Measurements from ENCODE around the gene CHD5.

The CHD5 gene

GRCh38 chr1:6090288-6090687 lies 89.8 kb downstream of the CHD5 start:
- H3K9me2 ChIP-seq (replicated peaks; ENCODE audit: insufficient read depth, low read length) = no peaks in the 10 kb centered on the region
- H3K9ac ChIP-seq (ENCODE audit: low read length) = no peak overlapping the region
- H3K36me3 ChIP-seq (replicated peaks; ENCODE audit: insufficient read depth, low read length) = no peaks in the 10 kb centered on the region; the same call in 1 of the 2 replicates
- no peaks in the 10 kb centered on the region for H3K9me3 ChIP-seq (replicated peaks; ENCODE audit: insufficient read depth, low read length)
- H3K79me2 ChIP-seq (ENCODE audit: low read length) = no peaks in the 10 kb centered on the region
- H3F3A ChIP-seq (ENCODE audit: insufficient read depth, low read length) = no peaks in the 10 kb centered on the region
- DNase-seq = no peak
- H3K4me1 ChIP-seq (ENCODE audit: low read length) = no peaks in the 10 kb centered on the region
- no peak overlapping the region for H3K4me3 ChIP-seq (ENCODE audit: low read length)
- no peak overlapping the region for H2AFZ ChIP-seq (ENCODE audit: low read length)
- no peak for TF ChIP-seq CTCF (IDR thresholded peaks at IDR 0.05; ENCODE audit: low read length)
- H3K4me2 ChIP-seq (ENCODE audit: low read depth, low read length) = no peak overlapping the region
- H3K27me3 ChIP-seq (replicated peaks; ENCODE audit: insufficient read depth, low read length) = no peaks in the 10 kb centered on the region
- no peaks in the 10 kb centered on the region for H4K20me1 ChIP-seq (ENCODE audit: insufficient read depth, low read length)
- H3K27ac ChIP-seq (ENCODE audit: low read length) = no peak overlapping the region

- Histone ChIP-seq H3K27ac (ENCODE audit: low read length) (no peak overlapping the region), H3K4me3 (ENCODE audit: low read length) (no peak overlapping the region), H3K9ac (ENCODE audit: low read length) (no peak overlapping the region), H3K4me1 (ENCODE audit: low read length) (no peaks in the 10 kb centered on the region), H3K9me3 (replicated peaks; ENCODE audit: insufficient read depth, low read length) (no peaks in the 10 kb centered on the region), H3F3A (ENCODE audit: insufficient read depth, low read length) (no peaks in the 10 kb centered on the region), H2AFZ (ENCODE audit: low read length) (no peak overlapping the region), H3K9me2 (replicated peaks; ENCODE audit: insufficient read depth, low read length) (no peaks in the 10 kb centered on the region), H3K36me3 (replicated peaks; ENCODE audit: insufficient read depth, low read length) (no peaks in the 10 kb centered on the region), H3K79me2 (ENCODE audit: low read length) (no peaks in the 10 kb centered on the region), H4K20me1 (ENCODE audit: insufficient read depth, low read length) (no peaks in the 10 kb centered on the region), H3K27me3 (replicated peaks; ENCODE audit: insufficient read depth, low read length) (no peaks in the 10 kb centered on the region), H3K4me2 (ENCODE audit: low read depth, low read length) (no peak overlapping the region)
- no peak for TF ChIP-seq EZH2phosphoT487 (IDR thresholded peaks at IDR 0.05; ENCODE audit: low read length)
- no peak for TF ChIP-seq CTCF (IDR thresholded peaks at IDR 0.05; ENCODE audit: low read length)
- TF ChIP-seq EZH2 (optimal IDR thresholded peaks at IDR 0.05; ENCODE audit: low read depth, low read length) = no peak
- DNase-seq = no peak
These were observed 91.2 kb downstream of the CHD5 start for GRCh38 chr1:6088956-6089355.

GRCh38 chr1:6087958-6088357 lies 92.2 kb downstream of the CHD5 start:
- Histone ChIP-seq H3K4me2 (ENCODE audit: low read depth, low read length) (no peak overlapping the region), H4K20me1 (ENCODE audit: insufficient read depth, low read length) (no peaks in the 10 kb centered on the region), H3K9me3 (replicated peaks; ENCODE audit: insufficient read depth, low read length) (no peaks in the 10 kb centered on the region), H2AFZ (ENCODE audit: low read length) (no peak overlapping the region), H3K4me3 (ENCODE audit: low read length) (no peak overlapping the region), H3F3A (ENCODE audit: insufficient read depth, low read length) (no peaks in the 10 kb centered on the region), H3K27me3 (replicated peaks; ENCODE audit: insufficient read depth, low read length) (no peaks in the 10 kb centered on the region), H3K4me1 (ENCODE audit: low read length) (no peaks in the 10 kb centered on the region), H3K27ac (ENCODE audit: low read length) (no peak overlapping the region), H3K36me3 (replicated peaks; ENCODE audit: insufficient read depth, low read length) (no peaks in the 10 kb centered on the region), H3K9ac (ENCODE audit: low read length) (no peak overlapping the region), H3K79me2 (ENCODE audit: low read length) (no peaks in the 10 kb centered on the region), H3K9me2 (replicated peaks; ENCODE audit: insufficient read depth, low read length) (no peaks in the 10 kb centered on the region)
- no peak for TF ChIP-seq EZH2phosphoT487 (IDR thresholded peaks at IDR 0.05; ENCODE audit: low read length)
- no peak for TF ChIP-seq EZH2 (optimal IDR thresholded peaks at IDR 0.05; ENCODE audit: low read depth, low read length)
- TF ChIP-seq CTCF (IDR thresholded peaks at IDR 0.05; ENCODE audit: low read length) = no peak
- no peak for DNase-seq

All from MM.1S (cell line).